K562 (cell line): ENCODE results near the gene GHDC. TPM values are rescaled to one million over a fixed set of nuclear protein-coding genes. Genes with fewer than 3 reads are reported as not detected.
A peak's percentile ranks its signal among the peaks of the same experiment; 100 is the strongest.

Experiments used
- CLOCK ChIP-seq: fragments of 250-450 bp; sonication (Bioruptor Pico); IDR thresholded peaks from 2 replicates; pipeline ENCODE4 v1.4.0; 2020; ENCODE audit warnings: mild to moderate bottlenecking, moderate library complexity, borderline replicate concordance
- CTCF ChIP-seq, 3 experiments: IDR thresholded peaks in 2 of 3; conservative IDR thresholded peaks in 1 of 3; 2 replicates each; pipeline ENCODE4 v1.5.1; 2011 to 2012; ENCODE audit warnings: low read length in 3 of 3, mild to moderate bottlenecking in 3 of 3, control low read depth in 2 of 3, improper control_type of control experiment in 1 of 3, inconsistent platforms in 1 of 3, low read depth in 1 of 3, mixed read lengths in 1 of 3, moderate library complexity in 1 of 3; ENCODE audit not compliant: insufficient read depth in 2 of 3
- DACH1 ChIP-seq: fragments of 450-650 bp; IDR thresholded peaks from 2 replicates; pipeline ENCODE4 v1.6.1; 2018; ENCODE audit not compliant: partially characterized antibody
- EGR1 ChIP-seq: fragments of 450-650 bp; conservative IDR thresholded peaks from 2 replicates; pipeline ENCODE4 v1.6.1; 2017; ENCODE audit warnings: mild to moderate bottlenecking
- EHMT2 ChIP-seq: fragments of 450-650 bp; IDR thresholded peaks from 2 replicates; pipeline ENCODE4 v1.6.1; 2018; ENCODE audit warnings: antibody characterized with exemption
- ETS1 ChIP-seq: conservative IDR thresholded peaks from 2 replicates; pipeline ENCODE4 v1.6.1; 2011; ENCODE audit warnings: low read depth, mild to moderate bottlenecking, low read length; ENCODE audit not compliant: control insufficient read depth
- HNRNPK ChIP-seq: fragments of 200-400 bp; formaldehyde crosslinking; IDR thresholded peaks from one replicate; pipeline ENCODE4 v1.6.1; 2018; ENCODE audit warnings: mild to moderate bottlenecking, low read depth, low read length; ENCODE audit not compliant: poor library complexity, severe bottlenecking
- NEUROD1 ChIP-seq: fragments of 150-350 bp; IDR thresholded peaks from 2 replicates; pipeline ENCODE4 v1.6.1; 2014; ENCODE audit warnings: borderline replicate concordance, low read length, low read depth; ENCODE audit not compliant: partially characterized antibody
- NFATC3 ChIP-seq: fragments of 450-650 bp; IDR thresholded peaks from 2 replicates; pipeline ENCODE4 v1.6.1; 2017; ENCODE audit warnings: mild to moderate bottlenecking
- NFE2L1 ChIP-seq: fragments of 450-650 bp; IDR thresholded peaks from 2 replicates; pipeline ENCODE4 v1.6.1; 2016; ENCODE audit warnings: missing genetic modification characterization, low read depth, mild to moderate bottlenecking, missing compliant biosample characterization, moderate library complexity, borderline replicate concordance
- NR2C2 ChIP-seq, 2 experiments: fragments of 200-800 bp in 1 of 2; sonication (Bioruptor generic) in 1 of 2; sonication (generic) in 1 of 2; formaldehyde crosslinking in 1 of 2; IDR thresholded peaks; 2 replicates each; pipeline versions ENCODE4 v1.6.1 to v1.8.0; 2016 to 2022; ENCODE audit warnings: mild to moderate bottlenecking in 1 of 2, missing compliant biosample characterization in 1 of 2, missing genetic modification characterization in 1 of 2, missing genetic modification reagents in 1 of 2
- PHF8 ChIP-seq: fragments of 200-600 bp; sonication (generic); IDR thresholded peaks from 2 replicates; pipeline ENCODE4 v1.6.1; 2012; ENCODE audit warnings: mixed run types, mild to moderate bottlenecking, inconsistent platforms, low read length, moderate library complexity, borderline replicate concordance
- SIN3B ChIP-seq: fragments of 450-650 bp; IDR thresholded peaks from 2 replicates; pipeline ENCODE4 v1.6.1; 2017; ENCODE audit warnings: low read depth, mild to moderate bottlenecking, moderate library complexity
- SOX6 ChIP-seq: fragments of 450-650 bp; IDR thresholded peaks from 2 replicates; pipeline ENCODE4 v1.6.1; 2014; ENCODE audit warnings: mild to moderate bottlenecking
- SRSF7 ChIP-seq: fragments of 200-400 bp; formaldehyde crosslinking; optimal IDR thresholded peaks from 2 replicates; pipeline ENCODE3; 2017; ENCODE audit warnings: mild to moderate bottlenecking, low read depth, low read length
- TFE3 ChIP-seq: fragments of 450-650 bp; formaldehyde crosslinking; IDR thresholded peaks from 2 replicates; pipeline ENCODE4 v1.4.0; 2020; ENCODE audit warnings: mild to moderate bottlenecking, mixed read lengths
- polyA plus RNA-seq, 8 experiments: library from polyadenylated mRNA; depleted of rRNA in 4 of 8; stranded (reverse) in 5 of 8; unstranded in 3 of 8; fragments of >200 nt; fragmentation: Nextera tagmentation in 2 of 8; fragmentation: Illumina TruSeq in 1 of 8; extraction: Ambion mirVana in 2 of 8; extraction: Trizol in 1 of 8; gene quantifications; 2 replicates each; pipeline versions ENCODE4 v1.2.1 to v1.2.3, GENCODE V29; 2011 to 2014; ENCODE audit warnings: inconsistent platforms in 1 of 8, missing spikeins in 1 of 8
- total RNA-seq, 7 experiments: library from RNA; depleted of rRNA in 6 of 7; stranded (reverse); fragments of >200 nt in 6 of 7; fragmentation: Illumina TruSeq in 2 of 7; extraction: Trizol in 2 of 7; gene quantifications; 2 replicates each; pipeline versions ENCODE4 v1.2.1 to v1.2.3, GENCODE V29; 2011 to 2021; ENCODE audit warnings: low replicate concordance in 1 of 7

Gene GHDC
- total and polyA plus RNA-seq, 9 of the 15 experiments (the other 6 are each of a cell fraction or from before 2014, with no cell fraction given) = 0.65 to 23.2 (median 11.2) TPM

- TF ChIP-seq SRSF7 = no peak
- no peak for TF ChIP-seq HNRNPK
- TF ChIP-seq NFATC3 = no peak
- TF ChIP-seq EHMT2 = peak; percentile 94
- TF ChIP-seq SIN3B = no peak
- TF ChIP-seq ETS1 = peak; percentile 25; the same call in 1 of the 2 replicates
- TF ChIP-seq TFE3 (CRISPR knock-in tag) = no peak
- TF ChIP-seq CLOCK = peak; percentile 25; the same call in 1 of the 2 replicates
- TF ChIP-seq NR2C2 (CRISPR knock-in tag; IDR thresholded peaks at IDR 0.05) = peak; percentile 63; the same call in 1 of the 2 replicates
- no peak for TF ChIP-seq NR2C2 (tag; IDR thresholded peaks at IDR 0.05)
- peak; percentile 91 to 97 (median 94) for TF ChIP-seq CTCF (IDR thresholded peaks at IDR 0.05 in 2 of 3, conservative IDR thresholded peaks at IDR 0.05 in 1 of 3; ENCODE audit: insufficient read depth in 2 of 3, low read depth in 1 of 3, low read length in 3 of 3)
- no peak for TF ChIP-seq NFE2L1 (tag)
- peak; percentile 42; the same call in 1 of the 2 replicates for TF ChIP-seq SOX6
- TF ChIP-seq PHF8 = peak; percentile 12; the same call in 1 of the 2 replicates
- TF ChIP-seq NEUROD1 = peak; percentile 33
- TF ChIP-seq EGR1 = peak; percentile 58
- no peak for TF ChIP-seq DACH1
Observed at GRCh38 chr17:42180922-42181850, 13.1 kb downstream of the GHDC start, which contains the start of gene KCNH4 (continued).
